GM18909 (cell line): ENCODE results near the gene UGT2B15.

Experiments used
- ATAC-seq: cut with Tn5 transposase; IDR thresholded peaks from one replicate; pipeline ENCODE4 v1.9.1; 2021; ENCODE audit warnings: mild to moderate bottlenecking; ENCODE audit not compliant: unreplicated experiment, poor library complexity

UGT2B15 gene

DNA sequence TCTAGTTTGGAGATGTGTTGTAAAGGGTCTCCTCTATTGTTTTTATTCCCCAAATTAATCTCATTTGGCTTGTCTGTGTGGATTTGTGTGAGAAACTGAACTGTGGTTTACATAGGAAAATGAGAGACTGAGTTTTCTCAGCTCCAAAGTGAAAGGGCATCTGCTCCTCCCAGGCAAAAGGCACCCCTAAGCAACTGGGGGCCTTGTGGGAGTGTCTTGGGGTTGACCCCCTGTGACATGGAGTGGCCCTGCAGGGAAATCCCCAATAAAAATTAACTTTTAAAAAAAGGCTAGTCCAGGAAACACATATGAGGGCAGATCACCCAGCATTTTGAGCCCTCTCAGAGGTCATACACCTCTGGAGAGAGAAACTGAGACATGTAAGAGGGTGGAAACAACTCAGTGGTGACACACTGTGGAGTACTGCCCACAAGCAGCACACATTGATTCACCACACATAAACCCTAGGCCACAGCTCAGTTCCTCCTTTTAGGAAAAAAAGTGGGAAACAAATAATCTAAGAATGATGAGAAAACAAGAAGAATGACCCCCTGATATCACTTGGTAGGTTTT is 13.3 kb downstream of the UGT2B15 start:
- peak; percentile 78 for ATAC-seq

- peak; percentile 58 for ATAC-seq
These were observed 13.9 kb downstream of the UGT2B15 start for GRCh38 chr4:68656445-68656973.

- ATAC-seq: peak; percentile 26
These were observed 14.5 kb downstream of the UGT2B15 start for GRCh38 chr4:68655764-68656444.

GRCh38 chr4:68654946-68655721 is 15.3 kb downstream of the UGT2B15 start:
- no peak for ATAC-seq

GRCh38 chr4:68651932-68652331 is 18.5 kb downstream of the UGT2B15 start:
- ATAC-seq: no peak

GRCh38 chr4:68630371-68630770 is 40.1 kb downstream of the UGT2B15 start:
- ATAC-seq: no peak

DNA sequence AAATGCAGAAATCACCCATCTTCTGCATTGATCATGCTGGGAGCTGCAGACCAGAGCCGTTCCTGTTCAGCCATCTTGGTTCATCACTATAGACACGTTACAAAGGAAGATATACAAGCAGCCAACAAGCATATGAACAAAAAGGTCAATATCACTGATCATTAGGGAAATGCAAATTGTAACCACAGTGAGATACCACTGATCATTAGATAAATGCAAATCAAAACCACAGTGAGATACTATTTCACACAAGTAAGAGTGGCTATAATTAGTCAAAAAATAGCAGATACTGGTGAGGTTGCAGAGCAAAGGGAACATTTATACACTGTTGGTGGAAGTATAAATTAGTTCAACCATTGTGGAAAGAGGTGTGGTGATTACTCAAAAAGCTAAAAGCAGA is 47.7 kb downstream of the UGT2B15 start:
- ATAC-seq: peak; percentile 75

DNA sequence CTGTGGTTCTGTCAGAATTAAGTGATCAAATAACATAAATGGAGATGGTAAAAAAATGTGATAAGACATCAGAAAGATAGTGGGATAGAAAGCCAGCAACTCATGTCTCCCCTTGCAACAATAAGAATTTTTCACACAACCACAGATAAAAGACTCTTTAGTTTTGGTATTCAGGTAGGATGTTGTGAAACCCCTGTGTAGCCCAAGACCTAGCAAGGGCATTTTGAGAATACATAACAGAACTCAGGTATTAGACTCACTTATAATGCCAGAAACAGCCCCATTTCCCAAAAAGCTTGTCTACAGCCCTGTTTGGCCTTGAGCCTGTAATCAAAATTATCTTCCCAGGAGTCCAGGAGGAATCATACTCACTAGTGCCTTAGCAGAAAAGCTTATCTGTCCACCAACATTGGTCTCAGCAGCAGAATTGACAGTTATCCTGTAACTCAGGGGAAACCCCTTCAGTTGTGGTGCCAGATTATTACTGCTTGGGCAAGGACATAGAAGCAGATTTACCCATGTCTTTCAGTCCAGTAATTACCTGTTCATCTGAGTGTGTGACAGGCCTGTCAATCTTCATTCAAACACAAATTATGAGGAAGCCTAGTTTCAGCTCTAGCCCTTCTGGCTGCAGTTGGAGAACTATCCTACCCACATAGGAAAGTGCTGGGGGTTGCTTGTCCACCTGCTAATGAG is 53.3 kb downstream of the UGT2B15 start:
- peak; percentile 94 for ATAC-seq

GRCh38 chr4:68615699-68616422 is 54.6 kb downstream of the UGT2B15 start:
- ATAC-seq: no peak

DNA sequence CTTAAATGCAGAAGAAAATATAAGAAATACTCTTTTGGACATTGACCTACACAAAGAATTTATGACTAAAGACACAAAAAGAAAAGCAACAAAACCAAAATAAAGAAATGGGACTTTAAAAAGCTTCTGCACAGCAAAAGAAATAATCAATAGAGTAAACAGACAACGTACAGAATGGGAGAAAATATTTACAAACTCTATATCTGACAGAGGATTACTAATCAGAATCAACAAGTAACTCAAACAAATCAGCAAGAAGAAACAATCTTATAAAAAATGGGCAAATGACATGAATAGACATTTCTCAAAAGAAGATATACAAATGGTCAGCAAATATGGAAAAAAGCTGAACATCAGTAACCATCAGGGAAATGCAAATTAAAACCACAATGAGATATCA is 56.7 kb downstream of the UGT2B15 start:
- ATAC-seq: no peak

DNA sequence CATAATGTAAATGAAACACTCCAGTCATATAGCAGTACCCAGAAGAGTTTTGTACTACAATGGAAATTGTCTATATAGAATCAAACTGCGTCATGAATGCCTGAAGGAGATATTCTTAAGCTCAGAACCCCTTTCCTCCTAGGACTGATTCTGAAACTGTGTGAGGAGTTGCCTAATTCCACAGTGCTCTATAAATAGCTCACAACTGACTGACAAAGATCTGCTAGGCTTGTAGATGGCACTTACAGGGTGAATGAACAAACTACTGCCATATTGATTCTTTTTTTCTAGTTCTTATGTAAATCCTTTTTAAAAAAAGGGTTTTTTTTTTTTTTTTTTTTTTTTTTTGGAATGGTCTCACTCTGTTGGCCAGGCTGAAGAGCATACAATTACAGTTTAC is 64.2 kb downstream of the UGT2B15 start:
- no peak for ATAC-seq

DNA sequence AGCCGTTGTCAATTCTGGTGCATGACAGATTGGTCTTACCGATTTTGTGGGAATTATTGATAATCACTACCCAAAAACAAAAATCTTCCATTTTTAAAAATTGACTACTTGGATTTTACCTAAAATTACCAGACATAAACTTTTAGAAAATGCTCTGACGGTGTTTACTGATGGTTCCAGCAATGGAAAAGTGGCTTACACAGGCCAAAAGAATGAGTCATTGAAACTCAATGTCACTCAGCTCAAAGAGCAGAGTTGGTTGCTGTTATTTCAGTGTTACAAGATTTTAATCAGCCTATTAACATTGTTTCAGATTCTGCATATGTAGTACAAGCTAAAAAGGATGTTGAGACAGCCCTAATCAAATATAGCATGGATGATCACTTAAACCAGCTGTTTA is 71.3 kb downstream of the UGT2B15 start:
- no peak for ATAC-seq

DNA sequence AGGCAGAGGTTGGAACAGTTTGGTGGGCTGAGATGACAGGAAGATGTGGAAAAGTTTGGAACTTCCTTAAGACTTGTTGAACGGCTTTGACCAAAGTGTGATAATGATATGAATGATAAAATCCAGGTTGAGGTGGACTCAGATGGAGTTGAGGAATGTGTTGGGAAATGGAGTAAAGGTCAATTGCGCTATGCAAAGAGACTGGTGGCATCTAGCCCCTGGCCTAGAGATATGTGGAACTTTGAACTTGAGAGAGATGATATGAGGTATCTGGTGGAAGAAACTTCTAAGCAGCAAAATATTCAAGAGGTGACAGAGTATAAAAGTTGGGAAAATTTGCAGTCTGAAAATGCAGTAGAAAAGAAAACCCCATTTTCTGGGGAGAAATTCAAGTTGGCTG is 73.0 kb downstream of the UGT2B15 start:
- no peak for ATAC-seq
